H9 (cell line): Measurements from ENCODE around the gene PRKCZ. TPM values are rescaled to one million over a fixed set of nuclear protein-coding genes. Genes with fewer than 3 reads are reported as not detected.

Experiments
- DNase-seq: peaks from one replicate; pipeline ENCODE4 v3.0.0-alpha.2; 2017
- H2AFZ ChIP-seq: one replicate; pipeline ENCODE4 v1.6.1; 2013; ENCODE audit warnings: mild to moderate bottlenecking, low read length, control low read depth, moderate library complexity
- H2AK5ac ChIP-seq: 2 replicates; pipeline ENCODE4 v1.6.1; 2013; ENCODE audit warnings: low read length, control low read depth, mixed read lengths; ENCODE audit not compliant: insufficient read length
- H2BK120ac ChIP-seq: one replicate; pipeline ENCODE4 v1.6.1; 2013; ENCODE audit warnings: low read depth, mild to moderate bottlenecking, low read length, control low read depth, inconsistent platforms; ENCODE audit not compliant: poor library complexity, severe bottlenecking
- H2BK12ac ChIP-seq: 2 replicates; pipeline ENCODE4 v1.6.1; 2013; ENCODE audit warnings: low read length, control low read depth, mixed read lengths, low read depth; ENCODE audit not compliant: insufficient read length
- H2BK15ac ChIP-seq: 2 replicates; pipeline ENCODE4 v1.6.1; 2013; ENCODE audit warnings: low read depth, low read length, control low read depth
- H2BK20ac ChIP-seq: one replicate; pipeline ENCODE4 v1.6.1; 2013; ENCODE audit warnings: low read depth, mild to moderate bottlenecking, low read length, control low read depth, inconsistent platforms; ENCODE audit not compliant: poor library complexity, severe bottlenecking
- H2BK5ac ChIP-seq: 2 replicates; pipeline ENCODE4 v1.6.1; 2013; ENCODE audit warnings: low read length, control low read depth, mixed read lengths; ENCODE audit not compliant: insufficient read length
- H3K14ac ChIP-seq: 2 replicates; pipeline ENCODE4 v1.6.1; 2013; ENCODE audit warnings: low read length, control low read depth; ENCODE audit not compliant: insufficient read depth
- H3K18ac ChIP-seq: 2 replicates; pipeline ENCODE4 v1.6.1; 2013; ENCODE audit warnings: low read depth, mild to moderate bottlenecking, mixed read lengths, low read length, control low read depth; ENCODE audit not compliant: insufficient read length
- H3K23ac ChIP-seq: 2 replicates; pipeline ENCODE4 v1.6.1; 2013; ENCODE audit warnings: low read length, control low read depth, mixed read lengths, low read depth; ENCODE audit not compliant: insufficient read length
- H3K23me2 ChIP-seq: 2 replicates; pipeline ENCODE4 v1.6.1; 2013; ENCODE audit warnings: low read depth, mild to moderate bottlenecking, mixed read lengths, low read length, control low read depth; ENCODE audit not compliant: insufficient read length, poor library complexity, severe bottlenecking
- H3K27ac ChIP-seq: 2 replicates; pipeline ENCODE4 v1.5.1; 2013; ENCODE audit warnings: low read length, control low read depth, mixed read lengths, low read depth; ENCODE audit not compliant: insufficient read length
- H3K27me3 ChIP-seq: 2 replicates; pipeline ENCODE4 v1.6.1; 2013; ENCODE audit warnings: low read length, control low read depth, inconsistent platforms; ENCODE audit not compliant: insufficient read depth
- H3K4ac ChIP-seq: 2 replicates; pipeline ENCODE4 v1.6.1; 2013; ENCODE audit warnings: low read depth, mild to moderate bottlenecking, control low read depth, inconsistent platforms, low read length, moderate library complexity
- H3K4me1 ChIP-seq: 2 replicates; pipeline ENCODE4 v1.6.1; 2013; ENCODE audit warnings: low read length, control low read depth, inconsistent platforms; ENCODE audit not compliant: insufficient read depth
- H3K4me2 ChIP-seq: 2 replicates; pipeline ENCODE4 v1.6.1; 2013; ENCODE audit warnings: low read length, control low read depth, mixed read lengths; ENCODE audit not compliant: insufficient read length, insufficient read depth
- H3K56ac ChIP-seq: 2 replicates; pipeline ENCODE4 v1.6.1; 2013; ENCODE audit warnings: low read depth, mild to moderate bottlenecking, mixed read lengths, low read length, control low read depth; ENCODE audit not compliant: insufficient read length
- H3K79me1 ChIP-seq: 2 replicates; pipeline ENCODE4 v1.6.1; 2013; ENCODE audit warnings: low read depth, mild to moderate bottlenecking, moderate library complexity, low read length, control low read depth, inconsistent platforms; ENCODE audit not compliant: insufficient read depth, poor library complexity, severe bottlenecking
- H3K79me2 ChIP-seq: 2 replicates; pipeline ENCODE4 v1.6.1; 2013; ENCODE audit warnings: low read length, control low read depth, inconsistent platforms; ENCODE audit not compliant: insufficient read depth
- H3K9ac ChIP-seq: 2 replicates; pipeline ENCODE4 v1.6.1; 2013; ENCODE audit warnings: low read length, control low read depth, mixed read lengths; ENCODE audit not compliant: insufficient read length; ENCODE audit errors: extremely low read depth
- H3K9me3 ChIP-seq: one replicate; pipeline ENCODE4 v1.6.1; 2013; ENCODE audit warnings: low read depth, low read length, inconsistent platforms; ENCODE audit not compliant: control insufficient read depth
- H3T11ph ChIP-seq: one replicate; pipeline ENCODE4 v1.6.1; 2013; ENCODE audit warnings: mild to moderate bottlenecking, low read length, control low read depth, inconsistent platforms
- H4K20me1 ChIP-seq: one replicate; pipeline ENCODE4 v1.6.1; 2013; ENCODE audit not compliant: control insufficient read depth, insufficient read length, insufficient read depth
- H4K5ac ChIP-seq: 2 replicates; pipeline ENCODE4 v1.6.1; 2013; ENCODE audit warnings: low read depth, mild to moderate bottlenecking, mixed read lengths, low read length, control low read depth; ENCODE audit not compliant: insufficient read length
- H4K8ac ChIP-seq: replicated peaks from 2 replicates; pipeline ENCODE4 v1.6.1; 2013; ENCODE audit warnings: low read length, control low read depth, mixed read lengths, low read depth; ENCODE audit not compliant: insufficient read length
- H4K91ac ChIP-seq: 2 replicates; pipeline ENCODE4 v1.6.1; 2013; ENCODE audit warnings: low read depth, mild to moderate bottlenecking, moderate library complexity, mixed read lengths, low read length, control low read depth; ENCODE audit not compliant: insufficient read length
- H3K27ac Mint-ChIP-seq, 3 experiments: 2 replicates in 2 of 3; 3 replicates in 1 of 3; pipeline ENCODE4 v1.8.0; 2020 to 2021; ENCODE audit warnings: mixed read lengths in 3 of 3, mild to moderate bottlenecking in 1 of 3, moderate library complexity in 1 of 3
- H3K27me3 Mint-ChIP-seq: 2 replicates; pipeline ENCODE4 v1.8.0; 2021; ENCODE audit warnings: low read depth, mild to moderate bottlenecking, moderate library complexity, mixed read lengths
- H3K36me3 Mint-ChIP-seq, 3 experiments: 2 replicates in 2 of 3; 3 replicates in 1 of 3; pipeline ENCODE4 v1.8.0; 2020 to 2021; ENCODE audit warnings: low read depth in 3 of 3, mixed read lengths in 3 of 3; ENCODE audit not compliant: insufficient read depth in 1 of 3
- H3K4me1 Mint-ChIP-seq, 2 experiments: 2 replicates each; pipeline ENCODE4 v1.8.0; 2020; ENCODE audit warnings: mixed read lengths in 2 of 2
- H3K4me3 Mint-ChIP-seq, 2 experiments: 2 replicates in 1 of 2; 3 replicates in 1 of 2; pipeline ENCODE4 v1.8.0; 2020 to 2021; ENCODE audit warnings: mild to moderate bottlenecking in 2 of 2, mixed read lengths in 2 of 2, moderate library complexity in 1 of 2
- H3K9me3 Mint-ChIP-seq, 2 experiments: 2 replicates in 1 of 2; 3 replicates in 1 of 2; pipeline ENCODE4 v1.8.0; 2020; ENCODE audit warnings: mild to moderate bottlenecking in 2 of 2, mixed read lengths in 2 of 2, moderate library complexity in 1 of 2
- WGBS: extraction: QIAGEN DNeasy Blood & Tissue Kit; methylation state at CpG from one replicate; pipeline ENCODE4 v1.1.7; 2013; ENCODE audit warnings: missing lambda C conversion rate, low lambda C conversion rate, mixed read lengths; ENCODE audit not compliant: insufficient read length; ENCODE audit errors: extremely low coverage; 5-methylcytosine and 5-hydroxymethylcytosine counted together
- total RNA-seq: library from RNA; stranded (reverse); gene quantifications from 2 replicates; pipeline ENCODE4 v1.2.1, GENCODE V29; 2021
- TF ChIP-seq, protein P1 (sequence below): fragments of 200-600 bp; sonication (generic); conservative IDR thresholded peaks from 3 replicates; pipeline ENCODE4 v1.8.0; 2021; ENCODE audit warnings: antibody characterized with exemption, mild to moderate bottlenecking

Gene PRKCZ
- total RNA-seq, 1 experiment from 2014 or later = 48.4 TPM

DNA sequence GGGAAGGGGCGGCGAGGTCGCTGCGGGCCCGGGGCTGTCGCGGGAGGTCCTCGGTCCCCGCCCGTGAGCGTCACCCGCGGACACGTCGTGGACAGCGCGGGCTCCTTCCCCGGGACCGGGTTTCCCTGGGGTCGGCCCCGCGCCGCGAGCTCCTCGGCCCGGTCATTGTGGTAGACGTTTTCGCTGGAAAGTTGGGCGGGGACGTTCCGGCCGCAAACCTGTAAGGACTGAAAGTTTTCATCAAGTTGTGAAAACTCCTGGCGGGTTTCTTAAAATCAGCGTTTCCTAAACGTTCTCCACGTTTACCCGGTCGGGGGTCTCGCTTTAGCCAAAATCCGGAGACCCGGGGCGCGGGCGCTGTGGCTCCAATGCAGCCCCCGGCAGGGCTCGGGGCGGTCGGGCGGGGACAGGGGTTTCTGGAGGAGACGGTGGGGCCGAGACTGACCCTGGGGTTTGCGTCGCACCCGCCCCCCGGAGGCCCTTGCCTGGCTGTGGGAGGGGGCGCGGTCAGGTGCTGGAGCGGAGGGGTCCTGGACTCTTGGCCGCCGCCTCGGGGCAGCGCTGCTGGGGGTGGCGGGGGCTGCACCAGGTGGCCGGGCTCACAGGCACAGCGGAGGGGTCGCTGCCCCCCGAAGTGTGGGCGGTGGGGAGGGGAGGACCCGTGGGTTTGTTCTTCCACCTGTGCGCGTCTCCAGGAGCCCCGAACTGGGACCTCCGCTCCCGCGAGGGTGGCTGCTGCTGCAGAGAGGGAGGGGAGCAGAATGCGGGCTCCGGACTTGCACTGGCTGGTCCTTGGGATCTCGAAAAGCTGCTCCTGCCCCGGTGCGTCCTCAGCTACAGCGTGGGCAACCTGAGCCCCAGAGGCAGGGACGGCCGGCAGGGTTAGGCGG lies 827 bp downstream of the PRKCZ start:
- peak overlapping the region; percentile 65 to 80 for H3K4me3 Mint-ChIP-seq
- no peak overlapping the region for H3K56ac ChIP-seq
- H2BK12ac ChIP-seq = no peak overlapping the region
- no peak overlapping the region for H2BK15ac ChIP-seq
- peaks cover 10% of the 10 kb centered on the region for H3K23me2 ChIP-seq
- H3K9me3 ChIP-seq = no peaks in the 10 kb centered on the region
- H2BK5ac ChIP-seq = no peak overlapping the region
- H3K27ac ChIP-seq = no peak overlapping the region
- no peak overlapping the region for H3K27ac Mint-ChIP-seq
- H3K4me1 Mint-ChIP-seq = peaks cover 18 to 31% of the 10 kb centered on the region in 2 experiments
- H3K9me3 Mint-ChIP-seq = no peaks in the 10 kb centered on the region; a peak in 1 of 5 replicates
- H3K36me3 Mint-ChIP-seq = peaks cover 3 to 8% (median 7%) of the 10 kb centered on the region in 3 experiments
- H3K4me2 ChIP-seq = peak overlapping the region; percentile 38
- no peak overlapping the region for H2BK120ac ChIP-seq
- peaks cover 10% of the 10 kb centered on the region for H3K27me3 Mint-ChIP-seq
- H3K14ac ChIP-seq = no peak overlapping the region
- no peak overlapping the region for H4K8ac ChIP-seq
- H3K27me3 ChIP-seq = no peaks in the 10 kb centered on the region
- no peak overlapping the region for H3K23ac ChIP-seq
- H3K18ac ChIP-seq = no peak overlapping the region
- TF ChIP-seq, protein P1, sequence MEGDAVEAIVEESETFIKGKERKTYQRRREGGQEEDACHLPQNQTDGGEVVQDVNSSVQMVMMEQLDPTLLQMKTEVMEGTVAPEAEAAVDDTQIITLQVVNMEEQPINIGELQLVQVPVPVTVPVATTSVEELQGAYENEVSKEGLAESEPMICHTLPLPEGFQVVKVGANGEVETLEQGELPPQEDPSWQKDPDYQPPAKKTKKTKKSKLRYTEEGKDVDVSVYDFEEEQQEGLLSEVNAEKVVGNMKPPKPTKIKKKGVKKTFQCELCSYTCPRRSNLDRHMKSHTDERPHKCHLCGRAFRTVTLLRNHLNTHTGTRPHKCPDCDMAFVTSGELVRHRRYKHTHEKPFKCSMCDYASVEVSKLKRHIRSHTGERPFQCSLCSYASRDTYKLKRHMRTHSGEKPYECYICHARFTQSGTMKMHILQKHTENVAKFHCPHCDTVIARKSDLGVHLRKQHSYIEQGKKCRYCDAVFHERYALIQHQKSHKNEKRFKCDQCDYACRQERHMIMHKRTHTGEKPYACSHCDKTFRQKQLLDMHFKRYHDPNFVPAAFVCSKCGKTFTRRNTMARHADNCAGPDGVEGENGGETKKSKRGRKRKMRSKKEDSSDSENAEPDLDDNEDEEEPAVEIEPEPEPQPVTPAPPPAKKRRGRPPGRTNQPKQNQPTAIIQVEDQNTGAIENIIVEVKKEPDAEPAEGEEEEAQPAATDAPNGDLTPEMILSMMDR = no peak
- no CpG with 5 or more reads among the region's 84 CpGs for WGBS
- no peak overlapping the region for H2BK20ac ChIP-seq
- no peak overlapping the region for H4K91ac ChIP-seq
- no peak overlapping the region for H3K4ac ChIP-seq
- no peaks in the 10 kb centered on the region for H4K20me1 ChIP-seq
- H3K4me1 ChIP-seq = no peaks in the 10 kb centered on the region; the same call in 1 of the 2 replicates
- H2AFZ ChIP-seq = no peak overlapping the region
- no peak overlapping the region for H3T11ph ChIP-seq
- no peaks in the 10 kb centered on the region for H3K79me1 ChIP-seq
- H3K79me2 ChIP-seq = peaks cover 2% of the 10 kb centered on the region; the same call in 1 of the 2 replicates
- H2AK5ac ChIP-seq = no peak overlapping the region
- H4K5ac ChIP-seq = no peak overlapping the region
- no peak for DNase-seq
- H3K9ac ChIP-seq = peak overlapping the region; percentile 18
